ENCODE results near the gene MYL7.
A peak's percentile ranks its signal among the peaks of the same experiment; 100 is the strongest.

Gene MYL7

DNA sequence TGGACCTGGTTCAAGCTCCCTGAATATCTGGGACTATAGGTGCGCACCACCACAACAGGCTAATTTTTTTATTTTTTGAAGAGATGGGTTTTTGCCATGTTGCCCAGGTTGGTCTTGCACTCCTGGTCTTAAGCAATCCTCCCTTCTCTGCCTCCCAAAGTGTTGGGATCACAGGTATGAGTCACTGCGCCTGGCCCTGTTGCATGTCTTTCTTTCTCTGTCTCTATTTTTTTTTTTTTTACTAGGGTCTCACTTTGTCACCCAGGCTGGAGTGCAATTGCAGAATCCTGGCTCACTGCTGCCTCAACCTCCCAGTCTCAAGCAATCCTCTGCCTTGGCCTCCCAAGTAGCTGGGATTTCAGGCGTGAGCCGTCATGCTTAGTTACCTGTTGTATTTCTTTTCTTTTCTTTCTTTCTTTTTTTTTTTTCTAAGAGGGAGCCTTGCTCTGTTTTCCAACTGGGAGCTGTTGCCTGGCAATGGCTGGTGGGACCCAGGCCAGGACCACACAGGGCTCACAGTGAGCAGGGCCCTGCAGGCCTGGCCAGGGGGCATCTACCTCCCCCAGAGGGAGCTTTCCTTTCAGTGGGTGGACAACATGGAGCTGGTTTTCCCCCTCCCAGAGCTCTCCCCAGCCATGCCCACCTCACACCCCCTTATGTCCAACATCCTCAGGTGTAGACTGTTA, 6.0 kb downstream of the MYL7 start:
- H3K27ac ChIP-seq (ENCODE audit: insufficient read depth in 1 of 2, low read depth in 1 of 2, low read length in 2 of 2, poor library complexity in 1 of 2, severe bottlenecking in 2 of 2), result no peak overlapping the region
- H3K36me3 ChIP-seq (ENCODE audit: control insufficient read depth in 4 of 4, insufficient read depth in 4 of 4, low read length in 3 of 4), result no peaks in the 10 kb centered on the region
- no peak for DNase-seq
- no peaks in the 10 kb centered on the region for H3K9me3 ChIP-seq (ENCODE audit: control extremely low read depth in 1 of 5, control insufficient read depth in 4 of 5, insufficient read depth in 2 of 5, low read depth in 1 of 5, low read length in 4 of 5)
- no peaks in the 10 kb centered on the region for H3K27me3 ChIP-seq (replicated peaks in 2 of 5; ENCODE audit: control insufficient read depth in 4 of 5, insufficient read depth in 5 of 5, low read length in 4 of 5)
- no peaks in the 10 kb centered on the region for H3K4me1 ChIP-seq (ENCODE audit: control extremely low read depth in 1 of 4, control insufficient read depth in 4 of 4, insufficient read depth in 4 of 4, low read length in 3 of 4)
- POLR2A ChIA-PET, result interaction anchor here (0.8 kb wide), 2 partner anchors 28 to 44 kb away, joined by 3 to 6 read pairs; no protein-coding TSS in a partner anchor
- no peak overlapping the region for H3K4me3 ChIP-seq (ENCODE audit: control insufficient read depth in 1 of 7, extremely low read depth in 1 of 7, insufficient read depth in 4 of 7, low read depth in 2 of 7, low read length in 6 of 7)
- CTCF ChIA-PET, result no interaction called here
- WGBS (ENCODE audit: insufficient coverage), result 100% methylated on average over 2 of the region's 4 CpGs

DNA sequence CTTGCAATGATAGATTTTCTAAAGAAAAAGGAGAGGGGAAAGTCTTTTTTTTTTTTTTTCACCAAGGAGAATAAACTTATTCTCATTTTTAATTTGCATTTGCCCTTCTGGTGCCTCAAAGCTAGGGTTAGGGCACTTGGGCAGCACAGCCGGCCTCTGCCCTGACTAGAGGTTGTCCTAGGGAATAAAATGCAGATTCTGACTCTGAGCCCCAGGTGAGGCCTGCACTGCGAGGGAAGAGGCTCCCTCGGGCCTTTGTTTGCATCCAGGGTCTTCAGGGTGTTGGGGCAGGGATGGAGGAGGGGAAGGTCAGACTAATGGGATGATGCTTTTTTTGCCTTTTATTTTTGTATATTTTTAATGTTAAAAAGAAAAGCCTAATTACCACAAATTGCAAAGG, 7.8 kb downstream of the MYL7 start:
- Histone ChIP-seq H3K4me3 (ENCODE audit: control insufficient read depth in 1 of 7, extremely low read depth in 1 of 7, insufficient read depth in 4 of 7, low read depth in 2 of 7, low read length in 6 of 7) (no peak overlapping the region), H3K27me3 (replicated peaks in 2 of 5; ENCODE audit: control insufficient read depth in 4 of 5, insufficient read depth in 5 of 5, low read length in 4 of 5) (no peaks in the 10 kb centered on the region), H3K9me3 (ENCODE audit: control extremely low read depth in 1 of 5, control insufficient read depth in 4 of 5, insufficient read depth in 2 of 5, low read depth in 1 of 5, low read length in 4 of 5) (no peaks in the 10 kb centered on the region), H3K27ac (ENCODE audit: insufficient read depth in 1 of 2, low read depth in 1 of 2, low read length in 2 of 2, poor library complexity in 1 of 2, severe bottlenecking in 2 of 2) (no peak overlapping the region), H3K4me1 (ENCODE audit: control extremely low read depth in 1 of 4, control insufficient read depth in 4 of 4, insufficient read depth in 4 of 4, low read length in 3 of 4) (peaks cover 0 to 10% (median 2%) of the 10 kb centered on the region in 4 experiments), H3K36me3 (ENCODE audit: control insufficient read depth in 4 of 4, insufficient read depth in 4 of 4, low read length in 3 of 4) (no peaks in the 10 kb centered on the region)
- DNase-seq, result no peak
- ChIA-PET CTCF (no interaction called here), POLR2A (no interaction called here)
- WGBS (ENCODE audit: insufficient coverage), result 91% methylated on average over 1 of the region's 3 CpGs

DNA sequence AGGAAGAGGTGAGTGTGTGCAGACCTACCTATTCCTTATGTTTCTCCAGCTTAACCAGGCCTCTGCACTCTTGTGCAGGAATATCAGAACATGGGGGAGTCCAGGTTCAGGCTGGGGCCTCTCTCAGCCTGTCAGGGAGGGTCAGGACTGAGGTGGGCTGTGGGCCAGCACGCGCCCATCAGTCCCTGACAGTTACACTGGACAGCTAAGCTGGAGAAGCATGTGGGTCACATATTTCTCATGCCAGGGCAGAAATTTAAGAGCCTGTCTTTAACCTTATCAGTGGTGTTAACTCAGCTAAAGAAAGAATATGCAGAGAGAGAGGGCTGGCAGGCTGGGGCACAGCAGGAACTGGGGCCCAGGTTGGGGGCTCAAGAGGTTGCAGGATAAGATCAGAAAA, 9.1 kb downstream of the MYL7 start:
- H3K27ac ChIP-seq (ENCODE audit: insufficient read depth in 1 of 2, low read depth in 1 of 2, low read length in 2 of 2, poor library complexity in 1 of 2, severe bottlenecking in 2 of 2), result no peak overlapping the region
- no peaks in the 10 kb centered on the region for H3K36me3 ChIP-seq (ENCODE audit: control insufficient read depth in 4 of 4, insufficient read depth in 4 of 4, low read length in 3 of 4)
- CTCF ChIA-PET, result interaction anchor here (0.8 to 1.6 kb wide), 7 partner anchors 9 to 441 kb away, joined by 3 to 5 read pairs (median 3); partner anchors contain the start of gene YKT6
- POLR2A ChIA-PET, result interaction anchor here (1.2 kb wide), 1 partner anchor 12 kb away, joined by 4 read pairs; no protein-coding TSS in a partner anchor
- WGBS (ENCODE audit: insufficient coverage), result 100% methylated on average over 2 of the region's 2 CpGs
- H3K27me3 ChIP-seq (replicated peaks in 2 of 5; ENCODE audit: control insufficient read depth in 4 of 5, insufficient read depth in 5 of 5, low read length in 4 of 5), result no peaks in the 10 kb centered on the region
- H3K4me3 ChIP-seq (ENCODE audit: control insufficient read depth in 1 of 7, extremely low read depth in 1 of 7, insufficient read depth in 4 of 7, low read depth in 2 of 7, low read length in 6 of 7), result no peak overlapping the region
- peaks cover 0 to 16% (median 2%) of the 10 kb centered on the region in 4 experiments for H3K4me1 ChIP-seq (ENCODE audit: control extremely low read depth in 1 of 4, control insufficient read depth in 4 of 4, insufficient read depth in 4 of 4, low read length in 3 of 4)
- DNase-seq, result no peak
- H3K9me3 ChIP-seq (ENCODE audit: control extremely low read depth in 1 of 5, control insufficient read depth in 4 of 5, insufficient read depth in 2 of 5, low read depth in 1 of 5, low read length in 4 of 5), result peaks cover 0 to 6% (median 3%) of the 10 kb centered on the region in 5 experiments

DNA sequence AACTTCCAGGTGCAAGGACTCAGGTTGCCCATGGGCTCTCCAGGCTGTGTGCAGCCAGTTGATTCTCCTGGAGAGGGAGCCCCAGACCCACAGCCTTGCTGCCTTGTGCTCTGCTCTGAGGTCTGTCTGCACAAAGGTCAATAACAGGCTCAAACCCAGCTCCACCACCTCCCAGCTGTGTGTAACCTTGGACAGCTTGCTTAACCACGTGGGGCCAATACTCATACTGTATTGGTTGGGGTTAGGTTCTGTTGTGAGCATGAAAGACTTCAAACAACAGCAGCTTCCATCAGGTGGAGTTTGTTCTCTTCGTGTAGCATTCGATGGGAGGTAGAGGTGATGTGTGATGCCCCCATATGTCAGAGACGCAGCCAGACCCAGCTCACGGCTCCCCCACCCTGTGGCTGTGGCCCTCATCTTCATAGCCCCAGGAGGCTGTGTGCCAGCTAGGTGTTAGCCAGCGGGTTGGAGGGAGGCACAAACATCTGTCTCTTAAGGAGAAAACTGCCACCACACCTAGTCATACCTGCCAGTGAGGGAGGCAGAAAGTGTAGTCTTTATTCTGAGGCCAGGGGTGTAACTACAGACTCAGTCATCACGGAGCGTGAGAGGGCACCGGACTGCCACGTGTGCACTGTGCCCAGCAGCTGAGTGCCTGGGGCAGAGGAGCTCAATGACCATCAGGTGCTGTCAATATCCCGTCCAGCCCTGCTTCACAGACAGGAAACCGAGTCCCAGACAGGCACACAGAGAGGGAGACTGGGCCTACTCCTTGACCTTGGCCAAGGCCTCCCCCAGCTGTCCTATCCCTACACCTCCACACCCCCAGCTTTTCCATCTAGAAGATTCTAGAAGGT, 9.7 kb downstream of the MYL7 start:
- H3K27ac ChIP-seq (ENCODE audit: insufficient read depth in 1 of 2, low read depth in 1 of 2, low read length in 2 of 2, poor library complexity in 1 of 2, severe bottlenecking in 2 of 2), result no peak overlapping the region
- DNase-seq, result peak in 2 of 3 donors; percentile 12 to 18
- WGBS (ENCODE audit: insufficient coverage), result 98% methylated on average over 8 of the region's 12 CpGs
- ChIA-PET POLR2A (interaction anchor here (0.6 to 1.2 kb wide), 2 partner anchors 11 to 12 kb away, joined by 4 read pairs; no protein-coding TSS in a partner anchor), CTCF (interaction anchor here (0.8 to 1.6 kb wide), 9 partner anchors 9 to 441 kb away, joined by 3 to 5 read pairs (median 4); partner anchors contain the start of gene YKT6)
- no peaks in the 10 kb centered on the region for H3K36me3 ChIP-seq (ENCODE audit: control insufficient read depth in 4 of 4, insufficient read depth in 4 of 4, low read length in 3 of 4)
- H3K4me1 ChIP-seq (ENCODE audit: control extremely low read depth in 1 of 4, control insufficient read depth in 4 of 4, insufficient read depth in 4 of 4, low read length in 3 of 4), result peaks cover 0 to 16% (median 2%) of the 10 kb centered on the region in 4 experiments
- H3K27me3 ChIP-seq (replicated peaks in 2 of 5; ENCODE audit: control insufficient read depth in 4 of 5, insufficient read depth in 5 of 5, low read length in 4 of 5), result no peaks in the 10 kb centered on the region
- H3K9me3 ChIP-seq (ENCODE audit: control extremely low read depth in 1 of 5, control insufficient read depth in 4 of 5, insufficient read depth in 2 of 5, low read depth in 1 of 5, low read length in 4 of 5), result peaks cover 0 to 6% (median 3%) of the 10 kb centered on the region in 5 experiments
- no peak overlapping the region for H3K4me3 ChIP-seq (ENCODE audit: control insufficient read depth in 1 of 7, extremely low read depth in 1 of 7, insufficient read depth in 4 of 7, low read depth in 2 of 7, low read length in 6 of 7)

DNA sequence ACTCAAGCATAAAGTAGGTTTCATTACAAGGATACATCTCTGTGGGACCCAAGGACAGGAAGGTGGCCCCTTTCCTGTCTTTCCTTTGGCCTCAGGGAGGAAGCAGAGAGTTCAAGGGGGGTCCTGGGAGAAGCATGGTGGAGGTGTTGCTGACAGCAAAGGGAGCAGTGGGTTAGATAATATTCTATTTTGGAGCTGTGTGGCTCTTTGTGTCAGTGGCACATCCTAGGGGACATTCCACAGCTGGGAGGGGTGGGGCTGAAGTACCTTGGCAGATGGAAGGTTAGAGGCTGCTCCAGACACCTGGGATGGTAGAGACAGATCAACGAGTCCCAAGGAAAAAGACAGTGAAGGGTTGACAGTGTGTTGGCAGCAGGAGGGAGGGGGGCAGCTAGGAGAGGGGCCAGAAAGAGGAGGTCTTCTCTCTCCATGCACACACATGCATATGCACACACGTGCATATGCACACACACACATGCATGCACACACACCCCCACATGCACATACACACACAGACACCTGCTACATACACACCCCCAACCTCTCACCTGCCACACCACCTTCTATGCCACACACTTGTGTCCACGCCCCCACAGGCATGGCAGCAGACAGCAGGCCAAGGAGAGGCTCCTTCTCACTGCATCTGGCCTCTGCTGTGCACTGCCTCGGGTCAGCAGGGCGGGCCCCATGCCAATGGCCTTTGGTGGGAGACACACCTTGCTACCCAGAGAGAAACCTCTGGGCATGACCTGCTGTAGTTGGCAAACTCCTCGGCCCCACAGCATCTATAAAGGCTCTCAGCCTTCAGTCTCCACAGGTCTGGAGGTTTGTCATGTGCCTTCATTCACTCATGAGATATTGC, 12.2 kb downstream of the MYL7 start:
- POLR2A ChIA-PET, result no interaction called here
- Histone ChIP-seq H3K9me3 (ENCODE audit: control extremely low read depth in 1 of 5, control insufficient read depth in 4 of 5, insufficient read depth in 2 of 5, low read depth in 1 of 5, low read length in 4 of 5) (peaks cover 0 to 6% (median 3%) of the 10 kb centered on the region in 5 experiments), H3K36me3 (ENCODE audit: control insufficient read depth in 4 of 4, insufficient read depth in 4 of 4, low read length in 3 of 4) (no peaks in the 10 kb centered on the region), H3K27ac (ENCODE audit: insufficient read depth in 1 of 2, low read depth in 1 of 2, low read length in 2 of 2, poor library complexity in 1 of 2, severe bottlenecking in 2 of 2) (no peak overlapping the region), H3K27me3 (replicated peaks in 2 of 5; ENCODE audit: control insufficient read depth in 4 of 5, insufficient read depth in 5 of 5, low read length in 4 of 5) (no peaks in the 10 kb centered on the region), H3K4me1 (ENCODE audit: control extremely low read depth in 1 of 4, control insufficient read depth in 4 of 4, insufficient read depth in 4 of 4, low read length in 3 of 4) (peaks cover 0 to 19% (median 7%) of the 10 kb centered on the region in 4 experiments), H3K4me3 (ENCODE audit: control insufficient read depth in 1 of 7, extremely low read depth in 1 of 7, insufficient read depth in 4 of 7, low read depth in 2 of 7, low read length in 6 of 7) (no peak overlapping the region)
- no peak for DNase-seq
- WGBS (ENCODE audit: insufficient coverage), result 98% methylated on average over 5 of the region's 6 CpGs
- CTCF ChIA-PET, result interaction anchor here (0.9 to 2.4 kb wide), 3 partner anchors 9 to 68 kb away, joined by 4 to 9 read pairs (median 4); no protein-coding TSS in a partner anchor

DNA sequence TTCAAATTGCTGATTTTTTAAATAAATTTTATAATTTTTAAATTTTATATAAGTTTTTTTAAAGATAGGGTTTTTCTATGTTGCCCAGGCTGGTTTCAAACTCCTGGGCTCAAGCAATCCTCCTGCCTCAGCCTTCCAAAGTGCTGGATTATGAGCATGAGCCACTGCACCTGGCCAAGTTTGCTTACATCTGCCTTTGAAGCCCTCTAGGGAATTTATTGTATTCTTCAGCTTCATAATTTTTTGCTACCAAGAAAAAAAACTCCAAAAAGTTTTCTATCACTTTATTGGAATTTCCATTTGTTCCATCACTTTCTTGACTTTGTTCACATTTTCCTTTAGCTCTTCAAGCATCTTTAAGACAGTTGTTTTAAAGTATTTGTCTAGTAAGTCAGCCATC, 14.0 kb downstream of the MYL7 start:
- ChIA-PET CTCF (interaction anchor here (2.0 to 2.4 kb wide), 2 partner anchors 11 to 70 kb away, joined by 4 to 9 read pairs; no protein-coding TSS in a partner anchor), POLR2A (interaction anchor here (0.6 kb wide), 1 partner anchor 13 kb away, joined by 4 read pairs; no protein-coding TSS in a partner anchor)
- H3K27me3 ChIP-seq (replicated peaks in 2 of 5; ENCODE audit: control insufficient read depth in 4 of 5, insufficient read depth in 5 of 5, low read length in 4 of 5), result no peaks in the 10 kb centered on the region
- no peaks in the 10 kb centered on the region for H3K36me3 ChIP-seq (ENCODE audit: control insufficient read depth in 4 of 4, insufficient read depth in 4 of 4, low read length in 3 of 4)
- no peak for DNase-seq
- no peak overlapping the region for H3K27ac ChIP-seq (ENCODE audit: insufficient read depth in 1 of 2, low read depth in 1 of 2, low read length in 2 of 2, poor library complexity in 1 of 2, severe bottlenecking in 2 of 2)
- H3K4me3 ChIP-seq (ENCODE audit: control insufficient read depth in 1 of 7, extremely low read depth in 1 of 7, insufficient read depth in 4 of 7, low read depth in 2 of 7, low read length in 6 of 7), result no peak overlapping the region
- peaks cover 8 to 33% (median 18%) of the 10 kb centered on the region in 4 experiments for H3K4me1 ChIP-seq (ENCODE audit: control extremely low read depth in 1 of 4, control insufficient read depth in 4 of 4, insufficient read depth in 4 of 4, low read length in 3 of 4)
- peaks cover 0 to 6% (median 3%) of the 10 kb centered on the region in 5 experiments for H3K9me3 ChIP-seq (ENCODE audit: control extremely low read depth in 1 of 5, control insufficient read depth in 4 of 5, insufficient read depth in 2 of 5, low read depth in 1 of 5, low read length in 4 of 5)

Data from common myeloid progenitor, CD34-positive (primary cell).